ENCODE results near the gene CHRNA5. TPM values are rescaled to one million over a fixed set of nuclear protein-coding genes. Genes with fewer than 3 reads are reported as not detected.

CHRNA5 gene
- total RNA-seq, 5 donors from 2014 or later (not counting 1 experiment from before 2014, with no cell fraction given), result 0.37 to 1.1 (median 0.57) TPM

GRCh38 chr15:78638658-78639314, 73.5 kb downstream of the CHRNA5 start:
- DNase-seq (peak in 26 of 35 experiments; percentile 6 to 55 (median 28)), ATAC-seq (replicated peaks in 1 of 4) (peak in 1 of 4 experiments; percentile 55)
- peaks cover 0 to 3% (median 0%) of the 10 kb centered on the region in 3 donors for H3K9me3 Mint-ChIP-seq
- no peak overlapping the region for H3K27ac Mint-ChIP-seq
- H3K27me3 ChIP-seq (replicated peaks in 1 of 2; ENCODE audit: control insufficient read depth in 2 of 2, extremely low read depth in 1 of 2, insufficient read depth in 2 of 2, low read length in 1 of 2), result peaks cover 0 to 52% of the 10 kb centered on the region in 2 experiments
- POLR2A ChIA-PET, result no interaction called here
- no peaks in the 10 kb centered on the region for H3K36me3 ChIP-seq (ENCODE audit: control insufficient read depth in 2 of 2, extremely low read depth in 1 of 2, insufficient read depth in 1 of 2, low read length in 1 of 2)
- CTCF ChIA-PET, result no interaction called here
- H3K4me3 ChIP-seq (ENCODE audit: control insufficient read depth in 1 of 2, extremely low read depth in 1 of 2, low read length in 1 of 2), result no peak overlapping the region
- H3K27ac ChIP-seq (ENCODE audit: low read length), result no peak overlapping the region
- H3K36me3 Mint-ChIP-seq, result no peaks in the 10 kb centered on the region
- H3K4me1 Mint-ChIP-seq, result peaks cover 9 to 12% (median 10%) of the 10 kb centered on the region in 3 donors
- no peak overlapping the region for H3K4me3 Mint-ChIP-seq
- peaks cover 3 to 29% of the 10 kb centered on the region in 2 donors for H3K27me3 Mint-ChIP-seq
- peaks cover 0 to 15% of the 10 kb centered on the region in 2 experiments for H3K4me1 ChIP-seq (ENCODE audit: control insufficient read depth in 1 of 2, extremely low read depth in 1 of 2, insufficient read depth in 2 of 2, low read length in 2 of 2)
- H3K9me3 ChIP-seq, result no peaks in the 10 kb centered on the region
- WGBS (ENCODE audit: insufficient coverage), result 52% methylated on average over 4 of the region's 4 CpGs

GRCh38 chr15:78640527-78641101, 75.3 kb downstream of the CHRNA5 start:
- 19% methylated on average over 29 of the region's 32 CpGs for WGBS (ENCODE audit: insufficient coverage)
- Histone ChIP-seq H3K27ac (ENCODE audit: low read length) (no peak overlapping the region), H3K4me1 (ENCODE audit: control insufficient read depth in 1 of 2, extremely low read depth in 1 of 2, insufficient read depth in 2 of 2, low read length in 2 of 2) (peaks cover 0 to 15% of the 10 kb centered on the region in 2 experiments), H3K27me3 (replicated peaks in 1 of 2; ENCODE audit: control insufficient read depth in 2 of 2, extremely low read depth in 1 of 2, insufficient read depth in 2 of 2, low read length in 1 of 2) (peaks cover 0 to 42% of the 10 kb centered on the region in 2 experiments), H3K36me3 (ENCODE audit: control insufficient read depth in 2 of 2, extremely low read depth in 1 of 2, insufficient read depth in 1 of 2, low read length in 1 of 2) (no peaks in the 10 kb centered on the region), H3K4me3 (ENCODE audit: control insufficient read depth in 1 of 2, extremely low read depth in 1 of 2, low read length in 1 of 2) (peak overlapping the region; percentile 31 to 62), H3K9me3 (no peaks in the 10 kb centered on the region)
- DNase-seq (peak in 1 of 35 experiments; percentile 4), ATAC-seq (replicated peaks in 1 of 4) (peak; percentile 25 to 29 (median 28))
- CTCF ChIA-PET, result no interaction called here
- Mint-ChIP-seq H3K27me3 (peaks cover 3 to 26% of the 10 kb centered on the region in 2 donors), H3K27ac (no peak overlapping the region), H3K9me3 (no peaks in the 10 kb centered on the region), H3K36me3 (no peaks in the 10 kb centered on the region), H3K4me1 (peaks cover 9 to 12% (median 10%) of the 10 kb centered on the region in 3 donors), H3K4me3 (peak overlapping the region; percentile 17 to 71 (median 65))
- POLR2A ChIA-PET, result interaction anchor here in 1 of 2 donors (0.6 kb wide), 1 partner anchor 107 kb away, joined by 3 read pairs; no protein-coding TSS in a partner anchor

GRCh38 chr15:78641102-78641748, 75.9 kb downstream of the CHRNA5 start, which contains the start of gene CHRNB4:
Gene CHRNB4, minus strand, starts transcription at chr15:78641210. Its CDS starts 77 bp downstream, at chr15:78641133.
- Mint-ChIP-seq H3K36me3 (no peaks in the 10 kb centered on the region), H3K9me3 (no peaks in the 10 kb centered on the region), H3K27ac (no peak within 1 kb of the TSS), H3K4me3 (peak within 1 kb of the TSS; percentile 49 to 71 (median 65)), H3K4me1 (peaks cover 9 to 12% (median 10%) of the 10 kb centered on the region in 3 donors), H3K27me3 (peaks cover 3 to 26% of the 10 kb centered on the region in 2 donors)
- ATAC-seq (replicated peaks in 1 of 4), result peak; percentile 53 to 84 (median 68)
- Histone ChIP-seq H3K4me1 (ENCODE audit: control insufficient read depth in 1 of 2, extremely low read depth in 1 of 2, insufficient read depth in 2 of 2, low read length in 2 of 2) (peaks cover 0 to 15% of the 10 kb centered on the region in 2 experiments), H3K27ac (ENCODE audit: low read length) (no peak within 1 kb of the TSS), H3K4me3 (ENCODE audit: control insufficient read depth in 1 of 2, extremely low read depth in 1 of 2, low read length in 1 of 2) (peak within 1 kb of the TSS; percentile 31 to 62), H3K36me3 (ENCODE audit: control insufficient read depth in 2 of 2, extremely low read depth in 1 of 2, insufficient read depth in 1 of 2, low read length in 1 of 2) (no peaks in the 10 kb centered on the region), H3K27me3 (replicated peaks in 1 of 2; ENCODE audit: control insufficient read depth in 2 of 2, extremely low read depth in 1 of 2, insufficient read depth in 2 of 2, low read length in 1 of 2) (peaks cover 0 to 42% of the 10 kb centered on the region in 2 experiments), H3K9me3 (no peaks in the 10 kb centered on the region)
- ChIA-PET POLR2A (no interaction called here), CTCF (no interaction called here)
- WGBS (ENCODE audit: insufficient coverage), result 22% methylated on average over 44 of the region's 47 CpGs
- peak in 10 of 35 experiments; percentile 6 to 20 (median 9) for DNase-seq

GRCh38 chr15:78641749-78642275, 76.5 kb downstream of the CHRNA5 start:
- peaks cover 0 to 42% of the 10 kb centered on the region in 2 experiments for H3K27me3 ChIP-seq (replicated peaks in 1 of 2; ENCODE audit: control insufficient read depth in 2 of 2, extremely low read depth in 1 of 2, insufficient read depth in 2 of 2, low read length in 1 of 2)
- Mint-ChIP-seq H3K36me3 (no peaks in the 10 kb centered on the region), H3K27me3 (peaks cover 3 to 26% of the 10 kb centered on the region in 2 donors), H3K4me1 (peaks cover 9 to 12% (median 10%) of the 10 kb centered on the region in 3 donors), H3K4me3 (peak overlapping the region; percentile 49 to 71 (median 50)), H3K27ac (no peak overlapping the region), H3K9me3 (no peaks in the 10 kb centered on the region)
- no peak overlapping the region for H3K27ac ChIP-seq (ENCODE audit: low read length)
- ATAC-seq (replicated peaks in 1 of 4) (no peak), DNase-seq (no peak)
- H3K36me3 ChIP-seq (ENCODE audit: control insufficient read depth in 2 of 2, extremely low read depth in 1 of 2, insufficient read depth in 1 of 2, low read length in 1 of 2), result no peaks in the 10 kb centered on the region
- no peaks in the 10 kb centered on the region for H3K9me3 ChIP-seq
- ChIA-PET POLR2A (no interaction called here), CTCF (no interaction called here)
- no peak overlapping the region for H3K4me3 ChIP-seq (ENCODE audit: control insufficient read depth in 1 of 2, extremely low read depth in 1 of 2, low read length in 1 of 2)
- 75% methylated on average over 7 of the region's 11 CpGs for WGBS (ENCODE audit: insufficient coverage)
- H3K4me1 ChIP-seq (ENCODE audit: control insufficient read depth in 1 of 2, extremely low read depth in 1 of 2, insufficient read depth in 2 of 2, low read length in 2 of 2), result peaks cover 0 to 15% of the 10 kb centered on the region in 2 experiments

GRCh38 chr15:78642331-78642730, 77.0 kb downstream of the CHRNA5 start:
- WGBS (ENCODE audit: insufficient coverage), result 100% methylated on average over 1 of the region's 5 CpGs
- CTCF ChIA-PET, result interaction anchor here in 1 of 2 donors (0.5 kb wide), 1 partner anchor 62 kb away, joined by 5 read pairs; no protein-coding TSS in a partner anchor

More at GRCh38 chr15:78642331-78642730, 77.0 kb downstream of the CHRNA5 start:
- POLR2A ChIA-PET, result no interaction called here
- Histone ChIP-seq H3K27ac (ENCODE audit: low read length) (no peak overlapping the region), H3K4me1 (ENCODE audit: control insufficient read depth in 1 of 2, extremely low read depth in 1 of 2, insufficient read depth in 2 of 2, low read length in 2 of 2) (peaks cover 0 to 15% of the 10 kb centered on the region in 2 experiments), H3K9me3 (no peaks in the 10 kb centered on the region), H3K4me3 (ENCODE audit: control insufficient read depth in 1 of 2, extremely low read depth in 1 of 2, low read length in 1 of 2) (no peak overlapping the region), H3K36me3 (ENCODE audit: control insufficient read depth in 2 of 2, extremely low read depth in 1 of 2, insufficient read depth in 1 of 2, low read length in 1 of 2) (no peaks in the 10 kb centered on the region), H3K27me3 (replicated peaks in 1 of 2; ENCODE audit: control insufficient read depth in 2 of 2, extremely low read depth in 1 of 2, insufficient read depth in 2 of 2, low read length in 1 of 2) (peaks cover 0 to 39% of the 10 kb centered on the region in 2 experiments)
- H3K4me1 Mint-ChIP-seq, result peaks cover 9 to 12% (median 10%) of the 10 kb centered on the region in 3 donors
- ATAC-seq (replicated peaks in 1 of 4) (no peak), DNase-seq (no peak)
- no peak overlapping the region for H3K4me3 Mint-ChIP-seq
- H3K9me3 Mint-ChIP-seq, result no peaks in the 10 kb centered on the region
- H3K27ac Mint-ChIP-seq, result no peak overlapping the region
- H3K27me3 Mint-ChIP-seq, result peaks cover 3 to 22% of the 10 kb centered on the region in 2 donors
- no peaks in the 10 kb centered on the region for H3K36me3 Mint-ChIP-seq
